GM21825 (cell line): ENCODE data around the gene TSNAXIP1.

Experiments used
- ATAC-seq: cut with Tn5 transposase; IDR thresholded peaks from one replicate; pipeline ENCODE4 v1.9.1; 2021; ENCODE audit warnings: mild to moderate bottlenecking, moderate library complexity; ENCODE audit not compliant: unreplicated experiment

Gene TSNAXIP1

DNA sequence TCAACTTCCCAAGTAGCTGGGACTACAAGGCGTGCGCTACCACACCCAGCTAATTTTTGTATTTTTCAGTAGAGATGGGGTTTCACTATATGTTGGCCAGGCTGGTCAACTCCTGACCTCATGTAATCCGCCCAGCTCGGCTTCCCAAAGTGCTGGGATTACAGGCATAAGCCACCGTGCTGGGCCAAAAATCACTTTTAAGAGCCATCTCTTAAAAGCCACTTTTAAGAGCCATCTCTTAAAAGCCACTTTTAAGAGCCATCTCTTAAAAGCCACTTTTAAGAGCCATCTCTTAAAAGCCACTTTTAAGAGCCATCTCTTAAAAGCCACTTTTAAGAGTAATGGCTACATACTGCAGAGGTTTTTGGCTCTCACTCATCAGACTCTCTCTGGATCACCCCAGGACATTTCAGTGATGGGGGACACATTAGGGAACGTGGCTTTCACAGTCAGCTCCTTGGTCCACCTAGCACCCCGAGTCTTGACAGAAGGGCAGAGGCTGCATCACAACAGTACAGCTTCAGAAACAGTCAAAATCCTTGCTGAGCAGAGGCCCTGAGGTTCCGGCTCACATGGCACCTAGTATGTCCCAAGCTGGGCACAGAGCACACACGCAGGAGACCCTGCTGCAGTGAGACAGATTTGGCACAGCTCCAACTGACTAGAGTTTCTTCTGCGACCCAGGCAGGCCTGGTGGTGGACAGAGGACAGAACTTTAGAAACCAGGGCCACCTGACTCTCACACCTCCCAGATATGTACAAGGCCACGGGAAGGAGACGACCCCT lies 23.9 kb upstream of the TSNAXIP1 start:
- no peak for ATAC-seq

- ATAC-seq = no peak
Observed at GRCh38 chr16:67783353-67783725, 23.4 kb upstream of the TSNAXIP1 start.

- no peak for ATAC-seq
Observed at GRCh38 chr16:67786491-67786890, 20.2 kb upstream of the TSNAXIP1 start.

DNA sequence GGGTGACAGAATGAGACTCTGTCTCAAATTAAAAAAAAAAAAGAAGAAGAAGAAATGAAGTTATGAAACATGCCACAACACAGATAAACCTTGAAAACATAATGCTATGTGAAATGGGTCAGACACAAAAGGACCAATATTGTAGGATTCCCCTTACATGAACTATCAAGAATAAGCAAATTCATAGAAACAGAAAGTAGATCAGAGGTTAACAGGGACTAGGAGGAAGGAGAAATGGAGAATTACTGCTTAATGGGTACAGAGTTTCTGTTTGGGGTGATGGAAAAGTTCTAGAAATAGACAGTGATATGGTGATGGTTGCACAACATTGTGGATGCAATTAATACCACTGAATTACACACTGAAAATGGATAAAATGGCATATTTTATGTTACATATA lies 16.6 kb upstream of the TSNAXIP1 start:
- ATAC-seq = no peak

GRCh38 chr16:67796099-67796718 lies 10.5 kb upstream of the TSNAXIP1 start:
- ATAC-seq = no peak

DNA sequence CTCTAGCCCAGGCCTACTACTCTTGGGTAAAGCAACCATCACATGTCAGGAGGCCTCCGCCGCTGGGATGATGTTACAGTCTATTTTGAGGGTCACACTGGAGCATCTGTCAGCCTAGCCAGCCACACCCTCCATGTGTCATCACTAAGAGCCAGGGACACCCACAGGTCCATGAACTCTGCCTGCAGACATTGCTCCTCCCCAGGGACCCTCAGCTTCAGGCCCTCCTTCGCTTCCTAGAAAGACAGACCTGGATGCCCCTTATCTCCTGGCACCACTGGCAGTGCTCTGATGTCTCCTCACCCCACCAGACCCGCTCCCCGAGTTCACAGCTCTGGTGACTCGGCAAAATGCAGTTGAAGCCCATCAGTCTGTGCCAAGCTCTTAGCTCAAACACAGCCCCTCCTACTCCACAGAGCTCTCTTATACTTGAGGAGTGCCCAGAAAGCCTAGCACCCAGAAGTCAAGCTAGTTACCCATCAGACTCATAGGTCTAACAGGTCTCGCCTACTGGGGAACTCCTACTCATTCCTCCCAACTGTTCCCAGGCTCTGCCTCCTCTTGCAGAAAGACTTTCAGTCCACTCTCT lies 6.3 kb upstream of the TSNAXIP1 start:
- ATAC-seq = no peak

- no peak for ATAC-seq
Observed at GRCh38 chr16:67801241-67801640, 5.4 kb upstream of the TSNAXIP1 start.

- no peak for ATAC-seq
Observed at GRCh38 chr16:67801883-67802282, 4.8 kb upstream of the TSNAXIP1 start.

DNA sequence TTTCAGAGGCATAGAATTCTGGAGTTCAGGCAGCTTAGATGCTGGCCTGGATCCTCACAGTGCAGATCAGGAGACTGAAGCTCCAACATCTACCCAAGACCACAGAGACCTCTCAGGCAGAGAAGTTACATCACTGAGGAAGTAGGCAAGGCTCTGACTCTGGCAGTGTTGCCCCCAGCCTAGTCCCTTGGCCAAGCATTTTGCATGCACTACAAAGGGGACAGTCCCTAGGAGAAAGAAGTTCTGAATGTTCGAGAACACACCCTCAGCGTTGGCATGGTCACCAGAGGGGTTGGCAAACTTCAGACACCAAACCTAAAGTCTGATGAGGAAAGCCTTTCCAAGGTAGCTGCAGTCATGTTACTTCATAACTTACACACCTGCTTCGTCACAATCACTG lies 2.8 kb upstream of the TSNAXIP1 start:
- no peak for ATAC-seq

DNA sequence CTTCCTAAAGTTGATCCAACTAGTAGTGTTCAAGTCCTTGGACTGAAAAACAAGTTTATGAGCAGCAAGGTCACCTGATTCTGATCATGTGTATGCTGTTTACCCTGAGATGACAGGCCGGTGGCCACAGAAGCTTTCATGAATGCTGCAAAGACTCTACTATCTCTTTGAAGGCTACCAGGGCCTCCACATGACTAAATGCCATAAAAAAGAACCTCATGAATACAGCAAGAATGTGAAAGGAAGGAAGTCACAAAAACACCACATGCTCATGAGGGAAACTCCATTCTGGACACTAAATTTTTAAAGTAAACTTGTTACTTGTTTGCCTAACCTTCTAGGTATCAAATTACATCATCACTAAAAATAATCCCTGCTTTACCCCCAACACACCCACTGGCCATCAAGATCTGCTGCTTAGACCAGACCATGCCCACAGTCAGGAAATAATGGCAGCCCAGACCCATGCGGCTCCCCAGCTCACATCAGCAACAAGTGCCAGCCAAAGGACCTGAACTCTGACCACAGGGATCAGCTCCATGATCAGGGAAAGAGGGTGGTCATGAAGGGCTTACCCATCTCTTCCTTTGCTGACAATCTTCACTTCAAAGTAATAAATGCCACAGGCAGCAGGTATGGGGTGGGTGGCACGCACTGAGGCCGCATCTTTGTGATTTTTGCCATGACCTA lies 1.7 kb upstream of the TSNAXIP1 start:
- no peak for ATAC-seq

DNA sequence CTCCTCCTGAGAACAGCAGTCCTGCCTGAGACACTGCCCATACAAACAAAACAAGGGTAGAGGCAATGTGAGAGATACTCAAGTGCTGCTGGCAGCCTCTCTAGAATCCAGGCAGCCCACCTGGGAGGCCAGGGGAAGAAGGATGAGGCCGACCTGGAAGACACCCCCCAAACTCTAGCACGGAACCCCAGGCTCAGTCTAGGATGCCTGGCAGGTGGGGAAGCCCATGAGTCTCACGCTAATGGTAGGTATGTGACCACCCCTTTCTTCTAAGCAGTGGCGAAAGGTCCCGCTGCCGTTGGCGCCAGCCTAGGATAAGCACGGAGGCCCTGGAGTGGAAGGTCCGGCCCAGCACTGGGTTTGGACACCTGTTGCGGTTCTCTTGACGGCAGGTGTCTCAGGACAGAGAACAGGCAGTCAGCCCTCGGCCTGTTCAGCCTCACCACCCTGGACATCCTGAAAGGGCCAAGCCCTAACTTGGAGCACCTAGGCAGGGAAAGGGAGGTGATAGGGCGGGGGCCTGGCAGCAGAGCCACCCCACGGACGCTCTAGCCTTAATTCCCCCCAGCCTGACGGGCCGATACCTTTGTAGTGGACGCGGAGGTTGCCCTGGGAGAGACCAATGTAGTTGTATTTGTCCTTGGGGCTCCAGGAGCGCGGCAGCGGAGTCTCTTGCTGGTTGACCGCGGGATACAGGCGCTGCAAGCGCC lies 816 bp upstream of the TSNAXIP1 start:
- no peak for ATAC-seq

DNA sequence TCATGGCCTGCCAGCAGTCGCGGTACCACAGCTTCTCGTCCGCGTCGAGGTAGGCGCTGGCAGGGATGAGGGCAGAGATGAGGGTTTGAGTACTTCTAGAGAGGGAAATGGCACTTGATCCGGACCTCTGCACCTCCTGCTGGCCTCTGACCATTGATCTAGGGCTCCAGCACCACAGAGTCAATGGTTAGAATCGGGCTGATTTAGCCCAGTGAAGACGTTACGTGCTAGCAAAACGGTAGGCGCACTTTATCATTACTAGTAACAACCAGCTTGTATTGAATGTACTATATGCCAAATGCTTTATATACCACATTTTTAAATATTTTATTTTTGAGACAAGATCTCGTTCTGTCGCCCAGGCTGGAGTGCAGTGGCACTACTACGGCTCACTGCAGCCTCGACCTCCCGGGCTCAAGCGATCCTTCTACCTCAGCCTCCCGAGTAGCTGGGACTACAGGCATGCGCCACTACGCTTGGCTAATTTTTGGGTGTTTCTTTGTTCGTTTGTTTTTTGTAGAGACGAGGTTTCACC lies 526 bp downstream of the TSNAXIP1 start:
- ATAC-seq = no peak

- no peak for ATAC-seq
Observed at GRCh38 chr16:67811899-67812298, 5.2 kb downstream of the TSNAXIP1 start.

DNA sequence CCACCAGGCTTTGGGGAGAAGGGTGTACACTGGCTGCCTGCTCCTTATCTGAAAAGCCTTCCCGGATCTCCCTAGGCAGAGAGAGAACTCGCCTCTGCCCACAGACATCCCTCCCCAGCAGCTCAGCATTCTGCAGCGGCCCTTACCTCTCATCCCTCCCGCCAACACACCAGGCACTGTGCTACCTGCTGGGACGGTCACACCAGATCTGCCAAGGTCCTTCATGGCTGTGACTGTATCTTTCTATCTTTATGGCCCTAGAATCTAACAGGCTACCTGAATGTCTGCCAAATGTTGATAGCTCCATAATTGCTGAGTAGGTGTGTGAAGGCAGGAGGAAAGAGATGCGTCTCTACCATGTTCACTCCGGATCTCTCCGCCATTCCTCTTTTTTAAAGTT lies 7.9 kb downstream of the TSNAXIP1 start:
- no peak for ATAC-seq

- ATAC-seq = no peak
Observed at GRCh38 chr16:67820608-67821259, 14.0 kb downstream of the TSNAXIP1 start.

DNA sequence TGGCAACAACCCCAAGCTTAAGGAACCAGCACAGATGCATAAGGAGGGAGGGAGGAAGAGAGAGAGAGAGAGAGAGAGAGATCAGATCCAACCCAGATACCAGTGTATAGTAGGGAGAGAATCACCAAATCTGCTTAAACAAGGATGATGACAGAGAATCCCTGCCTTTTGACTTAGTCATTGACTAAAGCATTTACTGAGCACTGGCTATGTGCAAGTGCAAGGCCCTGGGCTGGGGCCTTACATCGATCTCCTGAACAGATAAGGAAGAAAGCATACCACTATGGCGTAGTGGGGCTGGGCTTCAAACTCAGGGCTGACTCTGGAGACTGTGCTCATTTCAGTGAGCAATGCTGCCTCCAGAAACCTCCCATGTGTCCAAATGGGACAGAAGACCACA lies 15.8 kb downstream of the TSNAXIP1 start:
- no peak for ATAC-seq

- ATAC-seq = no peak
Observed at GRCh38 chr16:67825119-67825518, 18.4 kb downstream of the TSNAXIP1 start.

DNA sequence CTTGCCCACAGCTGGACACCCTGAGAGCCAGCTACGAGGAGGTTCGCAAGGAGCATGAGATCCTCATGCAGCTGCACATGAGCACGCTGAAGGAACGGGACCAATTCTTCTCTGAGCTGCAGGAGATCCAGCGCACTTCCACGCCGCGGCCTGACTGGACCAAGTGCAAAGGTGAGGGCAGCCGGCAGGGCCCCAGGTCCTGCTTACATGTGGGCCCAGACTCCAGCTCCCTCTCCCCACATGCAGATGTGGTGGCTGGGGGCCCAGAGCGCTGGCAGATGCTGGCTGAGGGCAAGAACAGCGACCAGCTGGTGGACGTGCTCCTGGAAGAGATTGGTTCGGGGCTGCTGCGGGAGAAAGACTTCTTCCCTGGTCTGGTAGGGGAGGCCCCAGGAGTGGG lies 19.2 kb downstream of the TSNAXIP1 start:
- ATAC-seq = no peak

DNA sequence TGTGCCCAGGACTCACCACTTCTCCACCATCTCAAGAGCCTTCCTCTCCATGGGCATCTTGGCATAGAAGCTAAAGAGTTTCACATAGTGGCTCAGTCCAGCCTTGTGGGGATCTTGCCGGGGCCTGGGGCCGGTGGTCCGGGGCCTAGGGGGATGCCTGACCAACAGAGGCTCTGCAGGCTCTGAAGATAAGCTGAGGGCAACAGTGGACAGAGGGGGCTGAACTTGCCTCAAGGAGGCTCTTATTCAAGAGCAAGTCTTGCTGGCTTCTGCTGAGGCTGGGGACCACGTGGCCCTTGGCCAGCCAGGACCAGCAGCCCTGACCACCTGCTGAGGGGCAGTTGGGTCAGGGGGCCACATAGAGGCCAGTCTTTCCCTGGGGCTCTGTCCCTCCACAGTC lies 22.0 kb downstream of the TSNAXIP1 start:
- no peak for ATAC-seq

GRCh38 chr16:67833030-67833414 lies 26.3 kb downstream of the TSNAXIP1 start:
- ATAC-seq = no peak
